ENCODE data around the gene FLACC1.
"Not testable (repeated sequence)": the region's sequence is repeated elsewhere in the genome, so short reads cannot be mapped to it uniquely, and the experiment has no call there.

The FLACC1 gene

DNA sequence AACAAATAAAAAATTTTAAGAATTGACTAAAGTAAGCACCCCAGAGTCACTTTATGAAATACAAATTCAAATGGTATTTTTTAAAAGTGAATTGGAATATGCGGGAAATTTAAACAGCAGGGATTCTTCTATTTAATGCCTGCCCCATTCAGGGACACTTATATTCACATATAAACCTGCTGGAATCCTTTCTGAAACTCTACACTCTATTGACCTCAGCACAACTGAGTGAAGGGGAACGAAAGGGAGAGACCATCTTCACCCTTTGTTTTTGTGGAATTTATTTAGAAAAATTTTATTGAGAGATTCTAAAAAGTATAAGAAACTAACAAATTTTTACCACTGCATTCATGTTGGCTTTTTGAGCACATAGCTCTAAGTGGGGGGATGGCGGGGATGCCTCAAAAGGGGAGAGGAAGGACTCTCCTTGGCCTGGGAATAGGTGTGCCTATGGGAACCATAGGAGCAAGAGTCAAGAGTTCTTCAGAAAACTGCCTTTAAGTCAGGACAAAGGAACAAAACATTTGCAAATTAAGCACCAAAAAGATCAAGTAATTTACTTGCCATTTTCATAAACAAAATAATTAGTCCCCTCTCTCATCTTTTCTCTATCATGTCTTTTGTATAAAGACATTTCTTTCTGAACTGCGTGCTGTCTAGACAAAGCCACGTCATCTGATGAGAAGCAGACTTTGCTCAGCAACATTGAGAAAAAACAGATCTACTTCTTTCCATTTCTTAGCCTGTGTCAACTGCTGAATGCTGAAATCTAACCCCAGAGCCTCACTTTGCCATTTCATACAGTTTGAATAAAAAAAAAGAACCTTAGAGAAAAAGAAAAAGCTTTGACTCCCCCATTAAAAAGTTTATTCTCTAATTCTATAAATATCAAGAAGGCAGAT is 21.6 kb upstream of the FLACC1 start:
- Histone ChIP-seq H3K4me2 (ENCODE audit: low read length, poor library complexity, severe bottlenecking) (no peak overlapping the region), H2BK15ac (ENCODE audit: low read depth, poor library complexity, severe bottlenecking) (no peak overlapping the region), H3K27me3 (ENCODE audit: control insufficient read depth in 1 of 2, insufficient read depth in 1 of 2, low read length in 2 of 2) (no peaks in the 10 kb centered on the region), H3K9me3 (ENCODE audit: control insufficient read depth, low read length) (no peaks in the 10 kb centered on the region), H2BK120ac (ENCODE audit: low read depth, low read length) (no peak overlapping the region), H3K18ac (ENCODE audit: low read depth in 1 of 2, low read length in 2 of 2) (peak overlapping the region in 1 of 2 experiments; percentile 34), H3K4me3 (ENCODE audit: insufficient read depth in 1 of 2, low read depth in 1 of 2, low read length in 2 of 2) (no peak overlapping the region), H3K9ac (ENCODE audit: low read length) (no peak overlapping the region), H2BK12ac (ENCODE audit: low read length in 2 of 2) (peak overlapping the region in 1 of 2 experiments; percentile 63), H3K4ac (ENCODE audit: low read depth in 1 of 2, low read length in 2 of 2) (peak overlapping the region in 1 of 2 experiments; percentile 49), H2BK5ac (ENCODE audit: low read depth, low read length, poor library complexity, severe bottlenecking) (no peak overlapping the region), H3K27ac (ENCODE audit: low read length, poor library complexity, severe bottlenecking) (no peak overlapping the region), H4K91ac (ENCODE audit: low read length) (no peak overlapping the region), H2AFZ (ENCODE audit: low read depth, low read length) (no peak overlapping the region), H4K8ac (ENCODE audit: low read length) (no peak overlapping the region), H3K79me1 (replicated peaks; ENCODE audit: low read length, poor library complexity, severe bottlenecking) (peaks cover 4% of the 10 kb centered on the region), H3K23ac (ENCODE audit: low read length in 2 of 2) (no peak overlapping the region), H3K4me1 (ENCODE audit: control insufficient read depth, insufficient read depth, low read depth, low read length) (no peaks in the 10 kb centered on the region), H2AK5ac (ENCODE audit: low read length, severe bottlenecking) (no peak overlapping the region), H3K14ac (ENCODE audit: low read length in 2 of 2) (no peak overlapping the region), H3K36me3 (ENCODE audit: control insufficient read depth in 1 of 2, insufficient read depth in 2 of 2, low read depth in 1 of 2, low read length in 2 of 2) (peaks cover 14 to 79% of the 10 kb centered on the region in 2 experiments)
- DNase-seq = peak; percentile 85
- WGBS = 47% methylated on average over 4 of the region's 5 CpGs

DNA sequence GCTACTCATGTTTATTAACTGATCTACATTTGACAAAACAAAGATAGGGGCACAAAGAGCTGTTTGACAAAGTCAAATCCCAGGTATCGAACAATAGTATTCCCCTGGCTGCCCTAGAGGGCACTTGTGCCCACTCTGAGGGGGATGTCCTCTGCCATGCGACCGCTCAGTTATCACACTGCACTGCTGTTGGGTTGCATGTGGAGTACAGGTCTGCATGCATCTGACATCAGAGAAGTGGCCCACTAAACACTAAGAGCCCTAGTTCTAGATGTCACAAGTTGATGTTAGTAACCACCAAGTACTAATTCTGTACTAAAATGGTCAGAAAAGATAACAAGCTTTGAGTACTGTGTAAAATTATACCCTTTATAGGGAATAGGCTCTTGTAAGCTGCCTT is 20.1 kb upstream of the FLACC1 start:
- Histone ChIP-seq H2BK5ac (ENCODE audit: low read depth, low read length, poor library complexity, severe bottlenecking) (no peak overlapping the region), H3K9me3 (ENCODE audit: control insufficient read depth, low read length) (no peaks in the 10 kb centered on the region)

DNA sequence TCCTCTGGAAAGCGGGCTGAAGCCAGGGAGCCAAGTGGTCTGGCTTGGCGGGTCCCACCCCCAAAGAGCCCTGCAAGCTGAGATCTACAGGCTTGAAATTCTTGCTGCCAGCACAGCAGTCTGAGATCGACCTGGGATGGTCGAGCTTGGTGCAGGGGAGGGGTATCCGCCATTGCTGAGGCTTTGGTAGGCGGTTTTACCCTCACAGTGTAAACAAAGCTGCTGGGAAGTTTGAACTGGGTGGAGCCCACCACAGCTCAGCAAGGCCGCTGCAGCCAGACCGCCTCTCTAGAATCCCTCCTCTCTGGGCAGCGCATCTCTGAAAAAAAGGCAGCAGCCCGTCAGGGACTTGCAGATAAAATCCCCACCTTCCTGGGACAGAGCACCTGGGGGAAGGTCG is 12.6 kb upstream of the FLACC1 start:
- Histone ChIP-seq H2BK15ac (ENCODE audit: low read depth, poor library complexity, severe bottlenecking) (no peak overlapping the region), H3K18ac (ENCODE audit: low read depth in 1 of 2, low read length in 2 of 2) (no peak overlapping the region), H2BK12ac (ENCODE audit: low read length in 2 of 2) (no peak overlapping the region), H3K4me3 (ENCODE audit: insufficient read depth in 1 of 2, low read depth in 1 of 2, low read length in 2 of 2) (no peak overlapping the region), H2AFZ (ENCODE audit: low read depth, low read length) (no peak overlapping the region), H4K8ac (ENCODE audit: low read length) (no peak overlapping the region), H2BK5ac (ENCODE audit: low read depth, low read length, poor library complexity, severe bottlenecking) (no peak overlapping the region), H3K4me2 (ENCODE audit: low read length, poor library complexity, severe bottlenecking) (no peak overlapping the region), H3K27me3 (ENCODE audit: control insufficient read depth in 1 of 2, insufficient read depth in 1 of 2, low read length in 2 of 2) (no peaks in the 10 kb centered on the region), H2AK5ac (ENCODE audit: low read length, severe bottlenecking) (no peak overlapping the region), H3K9me3 (ENCODE audit: control insufficient read depth, low read length) (peaks cover 23% of the 10 kb centered on the region), H3K9ac (ENCODE audit: low read length) (no peak overlapping the region), H3K4ac (ENCODE audit: low read depth in 1 of 2, low read length in 2 of 2) (no peak overlapping the region), H3K79me1 (replicated peaks; ENCODE audit: low read length, poor library complexity, severe bottlenecking) (peaks cover 3% of the 10 kb centered on the region), H3K14ac (ENCODE audit: low read length in 2 of 2) (no peak overlapping the region), H4K91ac (ENCODE audit: low read length) (no peak overlapping the region), H3K23ac (ENCODE audit: low read length in 2 of 2) (no peak overlapping the region), H3K4me1 (ENCODE audit: control insufficient read depth, insufficient read depth, low read depth, low read length) (no peaks in the 10 kb centered on the region), H3K27ac (ENCODE audit: low read length, poor library complexity, severe bottlenecking) (no peak overlapping the region), H3K36me3 (ENCODE audit: control insufficient read depth in 1 of 2, insufficient read depth in 2 of 2, low read depth in 1 of 2, low read length in 2 of 2) (peaks cover 11 to 34% of the 10 kb centered on the region in 2 experiments), H2BK120ac (ENCODE audit: low read depth, low read length) (no peak overlapping the region)
- WGBS = 77% methylated on average over 11 of the region's 11 CpGs
- no peak for DNase-seq

More for the DNA sequence above, 20.1 kb upstream of the FLACC1 start:
- 99% methylated on average over 3 of the region's 3 CpGs for WGBS
- Histone ChIP-seq H4K8ac (ENCODE audit: low read length) (peak overlapping the region; percentile 49), H3K4me2 (ENCODE audit: low read length, poor library complexity, severe bottlenecking) (no peak overlapping the region), H3K4ac (ENCODE audit: low read depth in 1 of 2, low read length in 2 of 2) (no peak overlapping the region), H4K91ac (ENCODE audit: low read length) (no peak overlapping the region), H3K79me1 (replicated peaks; ENCODE audit: low read length, poor library complexity, severe bottlenecking) (peaks cover 4% of the 10 kb centered on the region), H3K27ac (ENCODE audit: low read length, poor library complexity, severe bottlenecking) (no peak overlapping the region), H3K4me3 (ENCODE audit: insufficient read depth in 1 of 2, low read depth in 1 of 2, low read length in 2 of 2) (no peak overlapping the region), H2BK15ac (ENCODE audit: low read depth, poor library complexity, severe bottlenecking) (no peak overlapping the region), H2AFZ (ENCODE audit: low read depth, low read length) (no peak overlapping the region), H3K14ac (ENCODE audit: low read length in 2 of 2) (no peak overlapping the region), H3K9ac (ENCODE audit: low read length) (no peak overlapping the region), H2BK12ac (ENCODE audit: low read length in 2 of 2) (no peak overlapping the region), H2AK5ac (ENCODE audit: low read length, severe bottlenecking) (no peak overlapping the region), H3K4me1 (ENCODE audit: control insufficient read depth, insufficient read depth, low read depth, low read length) (no peaks in the 10 kb centered on the region), H2BK120ac (ENCODE audit: low read depth, low read length) (no peak overlapping the region), H3K23ac (ENCODE audit: low read length in 2 of 2) (no peak overlapping the region), H3K18ac (ENCODE audit: low read depth in 1 of 2, low read length in 2 of 2) (no peak overlapping the region), H3K27me3 (ENCODE audit: control insufficient read depth in 1 of 2, insufficient read depth in 1 of 2, low read length in 2 of 2) (no peaks in the 10 kb centered on the region), H3K36me3 (ENCODE audit: control insufficient read depth in 1 of 2, insufficient read depth in 2 of 2, low read depth in 1 of 2, low read length in 2 of 2) (peaks cover 14 to 64% of the 10 kb centered on the region in 2 experiments)
- no peak for DNase-seq

DNA sequence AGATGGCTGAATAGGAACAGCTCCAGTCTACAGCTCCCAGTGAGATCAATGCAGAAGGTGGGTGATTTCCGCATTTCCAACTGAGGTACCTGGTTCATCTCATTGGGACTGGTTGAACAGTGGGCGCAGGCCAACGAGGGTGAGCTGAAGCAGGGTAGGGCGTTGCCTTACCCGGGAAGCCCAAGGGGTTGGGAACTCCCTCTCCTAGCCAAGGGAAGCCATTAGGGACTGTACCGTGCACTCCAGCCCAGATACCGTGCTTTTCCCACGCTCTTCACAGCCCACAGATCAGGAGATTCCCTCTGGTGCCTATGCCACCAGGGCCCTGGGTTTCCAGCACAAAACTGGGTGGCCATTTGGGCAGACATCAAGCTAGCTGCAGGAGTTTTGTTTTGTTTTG is 12.2 kb upstream of the FLACC1 start:
- H3K79me1 ChIP-seq (replicated peaks; ENCODE audit: low read length, poor library complexity, severe bottlenecking); H3K27me3 ChIP-seq (ENCODE audit: control insufficient read depth in 1 of 2, insufficient read depth in 1 of 2, low read length in 2 of 2); H4K91ac ChIP-seq (ENCODE audit: low read length); H3K4ac ChIP-seq (ENCODE audit: low read depth in 1 of 2, low read length in 2 of 2); H3K4me1 ChIP-seq (ENCODE audit: control insufficient read depth, insufficient read depth, low read depth, low read length); H2BK12ac ChIP-seq (ENCODE audit: low read length in 2 of 2); H3K23ac ChIP-seq (ENCODE audit: low read length in 2 of 2); H4K8ac ChIP-seq (ENCODE audit: low read length); H3K4me3 ChIP-seq (ENCODE audit: insufficient read depth in 1 of 2, low read depth in 1 of 2, low read length in 2 of 2); H2BK15ac ChIP-seq (ENCODE audit: low read depth, poor library complexity, severe bottlenecking); H2BK120ac ChIP-seq (ENCODE audit: low read depth, low read length); H3K27ac ChIP-seq (ENCODE audit: low read length, poor library complexity, severe bottlenecking); H2BK5ac ChIP-seq (ENCODE audit: low read depth, low read length, poor library complexity, severe bottlenecking); H2AFZ ChIP-seq (ENCODE audit: low read depth, low read length); H3K9ac ChIP-seq (ENCODE audit: low read length); H3K14ac ChIP-seq (ENCODE audit: low read length in 2 of 2); H2AK5ac ChIP-seq (ENCODE audit: low read length, severe bottlenecking); H3K4me2 ChIP-seq (ENCODE audit: low read length, poor library complexity, severe bottlenecking); H3K18ac ChIP-seq (ENCODE audit: low read depth in 1 of 2, low read length in 2 of 2); DNase-seq: not testable (repeated sequence)
- Histone ChIP-seq H3K9me3 (ENCODE audit: control insufficient read depth, low read length) (peaks cover 23% of the 10 kb centered on the region), H3K36me3 (ENCODE audit: control insufficient read depth in 1 of 2, insufficient read depth in 2 of 2, low read depth in 1 of 2, low read length in 2 of 2) (peaks cover 11 to 38% of the 10 kb centered on the region in 2 experiments)
- WGBS = 92% methylated on average over 8 of the region's 8 CpGs

Measured in mesenchymal stem cell (in vitro differentiated cells and primary cell).